GM18907 (cell line): ENCODE measurements around the gene NMT2.

Experiments used
- ATAC-seq: cut with Tn5 transposase; IDR thresholded peaks from one replicate; pipeline ENCODE4 v1.9.1; 2021; ENCODE audit warnings: mild to moderate bottlenecking, moderate library complexity; ENCODE audit not compliant: unreplicated experiment

The NMT2 gene

GRCh38 chr10:15182540-15183207, 14.2 kb upstream of the NMT2 start:
- ATAC-seq: no peak

GRCh38 chr10:15181576-15182156, 13.2 kb upstream of the NMT2 start:
- ATAC-seq: no peak

- no peak for ATAC-seq
Observed at GRCh38 chr10:15180736-15181135, 12.2 kb upstream of the NMT2 start.

GRCh38 chr10:15176269-15176668, 7.8 kb upstream of the NMT2 start:
- no peak for ATAC-seq

- ATAC-seq: no peak
Observed at GRCh38 chr10:15175587-15175986, 7.1 kb upstream of the NMT2 start.

- ATAC-seq: no peak
Observed at GRCh38 chr10:15172306-15172840, 3.9 kb upstream of the NMT2 start.

- ATAC-seq: no peak
Observed at GRCh38 chr10:15169555-15170401, 1.3 kb upstream of the NMT2 start.

DNA sequence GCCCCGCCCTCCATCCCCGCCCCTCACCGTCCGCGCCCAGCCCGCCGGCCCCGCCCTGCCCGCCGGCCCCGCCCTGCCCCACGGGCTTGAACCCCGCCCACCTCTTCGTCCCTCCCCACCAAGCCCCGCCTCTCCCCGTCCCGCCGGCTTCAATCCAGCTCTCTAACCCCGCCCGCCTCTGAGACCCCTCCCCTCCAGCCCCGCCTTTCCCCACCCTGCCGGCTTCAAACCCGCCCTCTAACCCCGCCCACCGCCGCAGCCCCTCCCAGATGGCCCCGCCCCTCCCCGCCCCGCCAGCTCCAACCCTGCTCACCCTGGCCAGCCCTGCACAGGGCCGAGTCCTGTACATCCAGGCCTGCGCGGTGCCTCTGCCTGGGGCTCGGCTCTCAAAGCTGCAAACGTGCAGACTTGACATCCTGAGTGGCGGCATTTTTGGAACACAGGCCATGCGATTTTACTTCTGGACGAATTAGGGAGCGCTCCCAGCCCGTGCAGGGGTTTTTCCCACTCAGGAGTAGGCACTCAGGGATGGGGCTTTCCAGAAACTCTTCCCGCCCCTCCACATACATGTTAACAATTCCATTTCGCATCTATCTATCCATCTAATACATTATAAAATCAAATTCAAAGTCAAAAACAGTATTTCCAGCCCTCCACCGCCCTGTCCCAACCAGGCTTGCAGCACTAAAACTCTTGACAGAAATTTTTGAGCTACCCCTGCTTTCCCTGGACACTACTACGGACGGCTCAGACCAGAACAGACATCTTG, 477 bp upstream of the NMT2 start:
- ATAC-seq: peak; percentile 42

GRCh38 chr10:15167411-15168290, 842 bp downstream of the NMT2 start:
- ATAC-seq: peak; percentile 53

- ATAC-seq: no peak
Observed at GRCh38 chr10:15166325-15166724, 2.2 kb downstream of the NMT2 start.

- no peak for ATAC-seq
Observed at GRCh38 chr10:15163253-15163828, 5.2 kb downstream of the NMT2 start.

GRCh38 chr10:15158972-15159371, 9.5 kb downstream of the NMT2 start:
- no peak for ATAC-seq

GRCh38 chr10:15158448-15158847, 10.0 kb downstream of the NMT2 start:
- ATAC-seq: no peak

DNA sequence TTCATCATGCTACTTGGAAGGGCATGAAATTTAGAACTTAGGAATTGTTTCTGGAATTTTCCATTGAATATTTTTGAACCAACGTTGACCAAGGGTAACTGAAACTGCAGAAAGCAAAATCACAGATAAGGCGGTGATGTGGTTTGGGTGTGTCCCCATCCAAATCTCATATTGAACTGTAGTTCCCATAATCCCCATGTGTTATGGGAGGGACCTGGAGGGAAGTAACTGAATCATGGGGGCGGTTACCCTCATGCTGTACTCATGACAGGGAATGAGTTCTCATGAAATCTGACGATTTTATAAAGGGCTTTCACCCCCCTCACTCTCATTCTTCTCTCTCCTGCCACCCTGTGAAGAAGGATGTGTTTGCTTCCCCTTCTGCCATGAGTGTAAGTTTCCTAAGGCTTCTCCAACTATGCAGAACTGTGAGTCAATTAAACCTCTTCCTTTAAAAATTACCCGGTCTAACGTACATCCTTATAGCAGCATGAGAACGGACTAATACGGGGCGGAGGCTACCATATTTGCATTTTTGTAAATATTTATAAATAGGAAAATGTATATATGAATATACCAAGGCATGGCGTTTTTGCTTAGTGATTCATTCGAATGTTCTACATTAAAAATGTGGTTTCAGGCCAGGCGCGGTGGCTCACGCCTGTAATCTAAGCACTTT, 12.4 kb downstream of the NMT2 start:
- ATAC-seq: no peak

DNA sequence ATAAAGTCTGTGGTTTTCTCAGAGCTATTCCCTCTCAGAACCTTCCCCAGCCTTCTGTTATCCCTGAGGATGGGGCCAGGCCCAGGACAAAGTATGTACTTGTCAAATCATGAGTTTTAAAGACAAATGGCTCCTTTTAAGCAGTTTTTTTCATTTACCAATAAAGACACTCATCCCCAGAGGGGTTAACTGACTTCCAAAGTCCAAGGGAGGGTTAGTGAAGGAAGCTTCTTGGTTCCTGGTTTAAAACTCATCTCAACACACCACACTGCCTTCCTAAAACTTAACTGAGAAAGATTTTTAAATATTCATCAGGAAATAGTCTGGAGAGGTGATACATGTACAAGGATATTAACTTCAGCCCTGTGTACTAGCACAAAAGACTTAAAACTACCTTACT, 15.9 kb downstream of the NMT2 start:
- no peak for ATAC-seq

GRCh38 chr10:15150563-15150962, 17.9 kb downstream of the NMT2 start:
- no peak for ATAC-seq

GRCh38 chr10:15149042-15149771, 19.3 kb downstream of the NMT2 start:
- ATAC-seq: no peak

DNA sequence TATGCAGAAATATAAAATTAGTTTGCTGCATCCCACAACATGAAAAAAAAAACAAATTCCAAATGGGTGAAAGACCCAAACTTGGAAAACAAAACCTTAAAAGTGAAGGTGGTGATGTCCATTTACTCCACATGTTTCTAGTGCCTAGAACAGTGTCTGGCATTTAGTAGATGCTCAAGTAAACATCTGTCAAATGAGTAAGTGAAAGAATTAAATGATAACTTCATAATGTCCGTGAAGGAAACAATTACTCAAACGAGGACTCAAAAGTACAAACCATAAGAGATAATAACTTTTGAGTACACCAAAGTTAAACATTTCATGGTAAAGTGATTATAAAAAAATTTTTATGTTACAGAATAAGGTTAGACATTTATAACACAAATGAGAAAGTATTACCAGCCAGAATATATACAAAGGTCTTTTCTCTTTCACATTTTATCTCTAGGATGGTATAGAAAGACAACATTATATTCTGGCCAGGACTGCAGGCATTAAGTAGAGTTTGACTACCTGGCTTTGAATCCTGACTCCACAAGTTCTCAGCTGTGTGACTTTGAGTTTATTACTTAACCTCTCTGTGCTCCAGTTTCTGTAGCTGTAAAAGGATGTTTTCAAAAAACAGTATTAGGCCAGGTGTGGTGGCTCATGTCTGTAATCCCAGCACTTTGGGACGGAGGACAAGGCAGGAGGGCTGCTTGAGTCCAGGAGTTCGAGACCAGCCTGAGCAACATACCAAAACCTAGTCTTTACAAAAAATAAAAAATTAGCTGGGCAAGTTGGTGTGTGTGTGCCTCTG, 20.7 kb downstream of the NMT2 start:
- no peak for ATAC-seq
